Hematopoietic multipotent progenitor cell treated with erythropoietin and hydrocortisone succinate and interleukin-3 and kit ligand, for 8 days (in vitro differentiated cells): ENCODE measurements around the gene TET3.
A peak's percentile ranks its signal among the peaks of the same experiment; 100 is the strongest.

Source experiments
- DNase-seq: peaks from one replicate; pipeline ENCODE4 v3.0.0-alpha.2; 2015

The TET3 gene

GRCh38 chr2:73987948-73988700, 3.4 kb downstream of the TET3 start:
- no peak for DNase-seq

- DNase-seq: no peak
Measured at GRCh38 chr2:73989972-73990371, 5.3 kb downstream of the TET3 start.

DNA sequence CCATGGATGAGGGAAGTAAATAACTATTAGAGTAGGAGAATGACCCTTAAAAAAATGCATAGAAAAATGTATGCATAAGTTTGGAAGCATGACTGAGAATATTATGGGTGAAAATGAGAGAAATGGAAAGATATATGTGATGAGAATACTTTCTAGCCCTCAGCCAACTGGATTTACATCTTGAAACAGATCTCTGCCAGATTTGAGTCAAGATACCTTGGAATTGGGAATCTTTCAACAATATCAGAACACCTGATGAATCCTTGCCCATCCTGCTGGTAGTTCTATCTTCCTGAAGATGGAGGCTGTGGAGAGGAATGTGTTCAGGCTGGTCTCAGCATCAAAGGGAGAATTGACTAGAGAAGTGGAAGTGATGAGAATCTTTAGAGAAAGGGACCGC, 5.8 kb downstream of the TET3 start:
- no peak for DNase-seq

DNA sequence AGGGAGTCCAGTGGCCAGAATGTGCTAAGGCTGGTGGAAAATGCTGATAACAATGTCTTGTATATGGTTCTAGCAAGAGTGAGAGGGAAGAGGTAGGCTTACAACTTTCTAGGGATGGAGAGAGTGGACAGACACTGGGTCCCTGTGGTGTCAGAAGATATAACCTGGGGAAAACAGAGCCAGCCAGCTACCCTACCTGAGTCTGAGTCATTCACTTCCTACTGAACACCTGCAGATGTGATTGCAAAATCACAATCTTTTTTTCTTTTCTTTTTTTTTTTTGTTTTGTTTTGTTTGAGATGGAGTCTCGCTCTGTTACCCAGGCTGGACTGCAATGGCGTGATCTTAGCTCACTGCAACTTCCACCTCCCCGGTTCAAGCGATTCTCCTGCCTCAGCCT, 7.3 kb downstream of the TET3 start:
- DNase-seq: no peak

- no peak for DNase-seq
Measured at GRCh38 chr2:73993376-73993775, 8.7 kb downstream of the TET3 start.

DNA sequence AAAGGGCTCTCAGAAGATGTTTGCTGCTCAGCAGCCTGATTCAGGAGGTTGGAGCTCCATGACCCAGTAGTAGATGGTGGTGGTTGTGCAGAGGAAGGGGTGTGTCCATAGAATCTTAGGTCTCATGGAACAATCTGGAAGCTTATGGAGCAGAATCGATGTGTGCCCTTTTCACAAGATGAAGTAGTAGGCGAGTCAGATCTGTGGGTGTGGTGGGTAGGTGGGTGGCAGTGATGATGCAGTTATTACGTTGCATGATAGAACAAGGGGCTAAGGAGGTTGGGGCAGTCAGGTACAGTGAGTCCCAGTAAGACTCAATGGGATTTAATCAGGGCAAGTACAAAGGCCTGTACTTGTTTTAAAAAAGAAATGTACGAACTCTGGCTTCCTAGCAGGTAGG, 9.1 kb downstream of the TET3 start:
- no peak for DNase-seq

- no peak for DNase-seq
Measured at GRCh38 chr2:73994178-73994831, 9.6 kb downstream of the TET3 start.

- DNase-seq: peak; percentile 46
Measured at GRCh38 chr2:73995810-73996209, 11.1 kb downstream of the TET3 start.

DNA sequence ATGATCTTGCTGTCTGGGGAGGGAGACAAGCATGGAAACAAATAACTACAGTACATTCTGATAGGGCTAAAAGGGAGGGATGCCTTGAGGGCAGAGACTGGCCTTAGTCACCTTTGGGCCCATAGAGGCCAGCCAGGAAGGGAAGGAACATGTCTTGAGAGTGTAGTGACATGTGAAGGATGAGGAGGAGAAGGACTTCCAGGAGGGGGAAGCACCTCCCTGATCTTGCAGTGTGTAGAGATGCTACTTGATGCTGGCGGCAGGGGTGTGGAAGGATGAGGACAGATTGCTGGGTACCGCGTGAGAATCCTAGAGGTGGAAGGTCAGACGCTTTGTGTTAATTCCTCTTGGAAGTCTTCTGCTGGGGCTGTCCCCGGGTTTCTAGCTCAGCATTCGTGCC, 13.1 kb downstream of the TET3 start:
- DNase-seq: peak; percentile 45

DNA sequence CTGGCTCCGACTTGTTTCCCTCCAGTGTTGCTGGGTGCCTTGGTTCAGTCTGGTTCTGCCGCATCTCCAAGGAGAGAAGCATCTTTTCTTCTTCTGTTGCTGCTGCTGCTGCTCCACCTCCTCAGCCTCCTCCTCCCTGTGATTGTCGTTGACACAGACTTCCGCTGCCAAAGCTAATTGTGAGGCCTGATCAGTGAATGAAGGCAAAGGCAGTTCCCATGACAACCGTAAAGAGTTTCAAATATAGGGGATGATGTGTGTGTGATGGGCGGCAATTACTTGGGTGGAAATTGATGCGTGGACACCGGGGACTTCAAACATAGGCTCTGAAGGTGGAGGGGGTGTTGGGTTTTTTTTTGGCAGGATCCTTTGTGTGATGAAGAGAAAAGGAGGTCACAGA, 13.7 kb downstream of the TET3 start:
- no peak for DNase-seq

DNA sequence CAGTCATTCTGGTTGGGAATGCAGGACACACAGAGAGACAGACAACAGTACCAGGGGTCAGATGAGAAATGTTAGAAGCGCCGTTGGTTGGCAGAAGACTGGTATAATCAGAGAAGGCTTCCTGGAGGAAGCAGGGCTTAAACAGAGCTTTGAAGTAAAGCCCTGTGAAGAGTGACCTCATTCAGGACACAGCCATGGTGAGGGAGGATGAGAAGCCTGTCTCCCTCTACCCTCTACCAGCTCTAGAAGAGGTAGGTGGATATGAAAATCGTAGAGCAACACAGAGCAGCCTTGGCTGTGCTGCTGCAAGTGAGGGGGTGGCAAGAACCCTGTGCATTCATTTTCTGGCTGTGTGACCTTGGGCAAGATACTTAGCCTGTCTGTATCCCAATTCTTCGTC, 14.2 kb downstream of the TET3 start:
- no peak for DNase-seq

- DNase-seq: no peak
Measured at GRCh38 chr2:73999881-74000597, 15.3 kb downstream of the TET3 start.

DNA sequence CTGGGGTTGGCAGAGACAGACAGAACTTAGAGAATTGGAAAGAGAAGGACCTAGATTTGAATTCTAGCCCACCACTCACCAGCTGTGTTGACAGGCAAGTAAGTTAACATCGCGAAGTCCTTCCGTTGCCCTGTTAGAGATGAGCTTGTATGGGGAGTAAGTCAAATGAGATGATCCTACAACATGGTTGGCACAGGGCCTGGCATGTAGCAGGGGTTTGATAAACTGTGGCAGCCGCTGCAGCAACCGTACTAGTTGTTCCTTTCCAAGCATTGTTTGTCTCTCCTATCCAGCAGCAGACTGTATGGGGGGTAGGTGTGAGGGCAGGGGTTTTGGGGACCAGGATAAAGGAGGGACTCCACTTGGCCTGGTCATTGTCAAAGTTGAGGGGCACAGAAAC, 16.0 kb downstream of the TET3 start:
- peak; percentile 37 for DNase-seq

DNA sequence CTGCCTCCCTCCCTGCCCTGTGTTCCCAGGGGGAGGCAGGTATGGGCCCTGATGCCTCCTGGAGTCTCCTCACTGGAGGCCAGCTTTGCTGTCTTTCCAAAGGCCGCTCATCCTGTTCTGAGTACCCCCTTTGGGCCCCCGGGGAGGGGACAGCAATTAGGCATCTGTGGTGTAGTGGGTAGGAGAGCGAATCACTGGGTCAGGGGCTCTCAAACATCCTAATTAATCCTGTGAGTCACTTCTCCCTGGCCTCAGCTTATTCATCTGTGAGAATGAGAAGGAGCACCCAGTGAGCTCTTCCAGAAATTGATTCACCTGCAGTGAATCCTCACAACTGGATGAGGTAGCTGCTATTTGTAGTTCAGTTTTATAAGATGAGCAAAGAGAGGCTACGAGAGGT, 16.4 kb downstream of the TET3 start:
- DNase-seq: no peak

DNA sequence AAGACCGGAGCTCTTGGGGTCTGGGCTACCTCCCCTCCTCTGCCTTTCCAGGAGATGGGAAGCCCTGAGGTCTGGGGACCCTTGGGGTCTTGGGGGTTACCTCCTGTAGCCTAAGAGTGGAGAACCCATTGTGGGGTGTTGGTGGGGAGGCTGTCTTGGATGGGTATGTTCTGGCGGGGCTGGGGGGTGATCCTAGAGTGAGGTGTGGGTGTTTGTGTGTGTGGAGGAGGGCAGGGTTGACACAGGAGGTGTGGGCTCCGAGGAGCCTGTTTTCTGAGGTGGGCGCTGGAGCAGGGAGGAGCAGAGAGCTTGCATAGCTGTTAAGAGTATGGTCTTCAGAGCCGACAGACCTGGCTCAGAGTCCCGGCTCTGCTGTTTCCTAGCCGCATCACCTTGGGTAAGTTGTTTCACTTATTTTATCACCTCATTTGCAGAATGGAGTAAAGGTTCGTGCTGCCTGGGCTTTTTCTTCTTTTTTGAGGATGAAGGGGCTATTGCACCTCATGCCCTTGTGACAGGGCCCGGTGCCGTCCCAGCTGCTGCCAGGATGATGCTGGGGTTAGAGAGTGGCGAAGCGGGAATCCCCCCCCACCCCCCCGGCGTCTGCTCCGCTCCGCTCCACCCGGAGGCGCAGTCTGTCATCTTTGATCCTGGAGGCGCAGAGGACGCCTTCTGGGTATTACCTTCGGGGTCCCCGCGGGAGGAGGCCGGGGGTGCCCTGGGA, 17.2 kb downstream of the TET3 start:
- no peak for DNase-seq

- DNase-seq: peak; percentile 84
Measured at GRCh38 chr2:74002505-74003421, 18.1 kb downstream of the TET3 start.

DNA sequence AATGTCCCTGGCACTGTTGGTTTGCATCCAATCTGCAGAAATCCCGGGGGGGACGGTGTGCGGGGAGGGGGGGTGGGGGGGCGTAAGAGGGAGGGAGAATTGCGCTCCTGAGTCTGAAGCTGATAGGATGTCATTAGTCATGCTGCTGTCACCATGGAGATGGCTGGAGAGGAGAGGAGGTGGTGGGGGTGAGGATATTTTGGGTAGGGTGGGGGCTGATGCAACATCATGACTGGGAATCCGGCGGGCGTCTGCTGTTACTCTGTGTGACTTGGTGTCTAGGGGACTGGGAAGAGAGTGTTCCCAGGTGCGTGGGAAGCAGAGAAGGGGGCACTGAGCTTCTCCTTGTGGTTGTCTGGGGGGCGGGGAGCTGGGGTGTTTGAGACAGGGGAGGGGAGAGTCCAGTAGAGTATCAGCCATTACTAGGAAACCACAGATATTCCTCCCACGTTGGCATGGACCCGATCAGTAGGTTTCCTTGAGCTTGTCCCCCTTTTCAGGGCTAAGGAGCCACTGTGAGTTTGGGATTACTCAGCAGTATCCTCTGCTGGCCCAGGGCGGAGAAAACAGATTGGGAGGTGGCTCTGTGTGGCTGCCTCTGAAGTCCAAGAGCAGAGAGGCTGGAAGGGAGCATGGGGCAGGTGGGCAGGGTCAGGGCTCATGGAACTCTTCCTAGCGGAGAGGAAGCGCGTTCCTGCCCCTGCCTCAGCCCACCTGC, 18.9 kb downstream of the TET3 start:
- peak; percentile 65 for DNase-seq

DNA sequence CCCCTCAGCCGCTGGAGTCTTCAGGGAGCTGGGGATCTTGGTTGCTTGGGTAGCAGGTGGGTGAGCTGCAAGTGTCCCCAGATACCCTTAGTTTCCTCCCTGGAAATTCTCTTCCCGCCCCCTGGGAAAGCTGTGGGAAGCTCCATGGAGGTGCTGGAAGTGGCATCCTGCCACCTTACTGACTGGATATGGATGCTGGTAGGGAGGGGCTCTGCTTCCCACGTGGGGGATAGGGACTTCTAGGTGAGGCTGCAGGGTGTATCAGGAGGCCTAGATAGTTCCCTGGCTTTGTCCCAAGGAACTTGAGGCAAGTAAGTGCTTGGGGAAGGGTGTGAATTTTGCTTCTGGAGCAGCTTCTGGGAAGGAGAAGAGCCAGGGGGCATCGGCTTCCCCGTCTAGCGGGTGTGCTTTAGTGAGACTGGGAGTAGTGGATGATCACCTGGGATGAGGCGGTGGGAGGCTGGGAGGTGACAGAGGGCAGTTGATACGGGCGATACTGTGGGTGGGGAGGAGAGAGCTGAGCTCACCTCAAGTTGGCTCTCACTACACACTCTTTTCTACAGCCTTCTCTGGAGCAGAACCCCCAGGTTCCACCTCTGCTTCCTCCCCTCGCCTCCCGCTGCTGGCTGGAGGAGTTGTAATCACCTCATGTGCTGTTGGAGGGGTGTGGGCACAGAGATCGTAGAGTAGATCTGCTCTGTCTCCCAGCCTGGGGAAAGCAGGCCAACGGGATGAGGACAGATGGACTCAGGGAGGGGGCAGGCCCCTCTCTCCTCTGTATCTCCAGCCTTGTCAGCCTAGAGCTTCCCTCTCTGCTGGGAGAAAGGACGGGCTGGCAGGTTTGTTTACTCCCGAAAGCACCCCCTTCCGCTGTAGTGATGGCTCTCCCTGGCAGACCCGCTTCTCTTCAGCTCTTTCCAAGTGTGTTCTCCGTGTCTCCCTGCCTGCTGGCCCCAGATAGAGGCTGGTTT, 19.8 kb downstream of the TET3 start:
- DNase-seq: no peak

- no peak for DNase-seq
Measured at GRCh38 chr2:74005786-74006185, 21.1 kb downstream of the TET3 start.

- no peak for DNase-seq
Measured at GRCh38 chr2:74006459-74006858, 21.7 kb downstream of the TET3 start.
